Measurements from ENCODE around the gene TSPAN18.

- no peak for TF ChIP-seq CTCF (IDR thresholded peaks at IDR 0.05; ENCODE audit: control extremely low read depth in 1 of 3, insufficient read depth in 1 of 3, low read depth in 1 of 3, low read length in 3 of 3)
- no peak for TF ChIP-seq BRCA1 (IDR thresholded peaks at IDR 0.05; ENCODE audit: low read depth, low read length)
Measured at GRCh38 chr11:44877571-44878497, 151.1 kb downstream of the TSPAN18 start.
